Astrocyte of the cerebellum (primary cell): ENCODE results near the gene UBAC2.
A peak's percentile ranks its signal among the peaks of the same experiment; 100 is the strongest.

ENCODE experiments used
- DNase-seq: peaks from one replicate; pipeline ENCODE4 v3.0.0-alpha.2; 2011; ENCODE audit warnings: low read depth
- H3K4me3 ChIP-seq: 2 replicates; pipeline ENCODE4 v1.5.1; 2011; ENCODE audit warnings: mild to moderate bottlenecking, low read depth, low read length, moderate library complexity
- CTCF ChIP-seq: IDR thresholded peaks from 2 replicates; pipeline ENCODE4 v1.5.1; 2012; ENCODE audit warnings: low read length, low read depth, moderate library complexity, mild to moderate bottlenecking; ENCODE audit errors: missing control alignments
- in situ Hi-C: cut with HindIII; loops from 2 replicates; pipeline ENCODE4 v1.10.0; 2017; ENCODE audit warnings: low sequenced_read_pairs

UBAC2 gene

GRCh38 chr13:99266827-99267226 is 66.2 kb downstream of the UBAC2 start:
- no peak for DNase-seq
- no peak overlapping the region for H3K4me3 ChIP-seq
- in situ Hi-C loops: loop anchor here (5.0 to 10.0 kb wide), 2 partner anchors 90 to 168 kb away; no protein-coding TSS in a partner anchor
- TF ChIP-seq CTCF: no peak

- H3K4me3 ChIP-seq: no peak overlapping the region
- DNase-seq: no peak
- in situ Hi-C loops: loop anchor here (5.0 to 10.0 kb wide), 2 partner anchors 91 to 167 kb away; no protein-coding TSS in a partner anchor
- TF ChIP-seq CTCF: no peak
These were observed 67.3 kb downstream of the UBAC2 start for GRCh38 chr13:99267927-99268326.

- in situ Hi-C loops: loop anchor here (5.0 to 10.0 kb wide), 2 partner anchors 92 to 166 kb away; no protein-coding TSS in a partner anchor
These were observed 68.2 kb downstream of the UBAC2 start for GRCh38 chr13:99268822-99269221.

GRCh38 chr13:99269627-99270241 is 69.1 kb downstream of the UBAC2 start:
- no peak overlapping the region for H3K4me3 ChIP-seq
- in situ Hi-C loops: loop anchor here (5.0 to 10.0 kb wide), 2 partner anchors 92 to 165 kb away; no protein-coding TSS in a partner anchor
- peak; percentile 75 for TF ChIP-seq CTCF
- peak; percentile 49 for DNase-seq

More at GRCh38 chr13:99268822-99269221, 68.2 kb downstream of the UBAC2 start:
- no peak overlapping the region for H3K4me3 ChIP-seq
- TF ChIP-seq CTCF: no peak
- DNase-seq: no peak

GRCh38 chr13:99270518-99270917 is 69.9 kb downstream of the UBAC2 start:
- TF ChIP-seq CTCF: no peak
- in situ Hi-C loops: no loop called here
- no peak for DNase-seq
- no peak overlapping the region for H3K4me3 ChIP-seq

GRCh38 chr13:99271249-99271648 is 70.6 kb downstream of the UBAC2 start:
- DNase-seq: no peak
- TF ChIP-seq CTCF: no peak
- no peak overlapping the region for H3K4me3 ChIP-seq
- in situ Hi-C loops: no loop called here
